Astrocyte (in vitro differentiated cells and primary cell): ENCODE results near the gene NUDT13. TPM values are rescaled to one million over a fixed set of nuclear protein-coding genes. Genes with fewer than 3 reads are reported as not detected.
A peak's percentile ranks its signal among the peaks of the same experiment; 100 is the strongest.

Experiments
- DNase-seq: peaks from one replicate; pipeline ENCODE4 v3.0.0-alpha.2; 2010; ENCODE audit warnings: low read depth
- FAIRE-seq: peaks from 2 replicates; lab custom pipeline; 2011; peaks lifted over from hg19 to GRCh38; lab: Jason Lieb, UNC
- H2AFZ ChIP-seq: 2 replicates; pipeline ENCODE4 v1.6.0; 2012; ENCODE audit warnings: low read depth, low read length, inconsistent platforms
- H3K27ac ChIP-seq: 2 replicates; pipeline ENCODE4 v1.5.1; 2011; ENCODE audit warnings: low read depth, low read length, inconsistent platforms
- H3K27me3 ChIP-seq: 2 replicates; pipeline ENCODE4 v1.6.0; 2011; ENCODE audit warnings: low read length, inconsistent platforms; ENCODE audit not compliant: insufficient read depth
- H3K36me3 ChIP-seq: 2 replicates; pipeline ENCODE4 v1.5.1; 2011; ENCODE audit warnings: low read length, inconsistent platforms; ENCODE audit not compliant: insufficient read depth
- H3K4me1 ChIP-seq: 2 replicates; pipeline ENCODE4 v1.5.1; 2011; ENCODE audit warnings: low read length, inconsistent platforms; ENCODE audit not compliant: insufficient read depth
- H3K4me2 ChIP-seq: 2 replicates; pipeline ENCODE4 v1.6.0; 2012; ENCODE audit warnings: low read length, inconsistent platforms
- H3K4me3 ChIP-seq: 2 replicates; pipeline ENCODE4 v1.5.1; 2011; ENCODE audit warnings: low read depth, mild to moderate bottlenecking, low read length, inconsistent platforms; ENCODE audit not compliant: insufficient read depth
- H3K79me2 ChIP-seq: 2 replicates; pipeline ENCODE4 v1.6.0; 2012; ENCODE audit warnings: mild to moderate bottlenecking, low read length, inconsistent platforms; ENCODE audit not compliant: insufficient read depth
- H3K9ac ChIP-seq: 2 replicates; pipeline ENCODE4 v1.6.0; 2012; ENCODE audit warnings: mild to moderate bottlenecking, low read length, inconsistent platforms
- H3K9me3 ChIP-seq: 2 replicates; pipeline ENCODE4 v1.5.1; 2012; ENCODE audit warnings: low read depth, mild to moderate bottlenecking, low read length, inconsistent platforms; ENCODE audit not compliant: insufficient read depth
- H4K20me1 ChIP-seq: 2 replicates; pipeline ENCODE4 v1.6.0; 2012; ENCODE audit warnings: low read length, inconsistent platforms; ENCODE audit not compliant: insufficient read depth
- H3K27ac Mint-ChIP-seq: one replicate; pipeline ENCODE4 v1.8.0; 2021; ENCODE audit warnings: mild to moderate bottlenecking, mixed read lengths; ENCODE audit not compliant: unreplicated experiment
- H3K27me3 Mint-ChIP-seq: one replicate; pipeline ENCODE4 v1.8.0; 2021; ENCODE audit warnings: low read depth, mixed read lengths; ENCODE audit not compliant: unreplicated experiment
- H3K36me3 Mint-ChIP-seq: one replicate; pipeline ENCODE4 v1.8.0; 2021; ENCODE audit warnings: low read depth, mixed read lengths; ENCODE audit not compliant: unreplicated experiment
- H3K4me1 Mint-ChIP-seq: one replicate; pipeline ENCODE4 v1.8.0; 2021; ENCODE audit warnings: low read depth, mixed read lengths; ENCODE audit not compliant: unreplicated experiment
- H3K4me3 Mint-ChIP-seq: one replicate; pipeline ENCODE4 v1.8.0; 2021; ENCODE audit warnings: mild to moderate bottlenecking, moderate library complexity, mixed read lengths; ENCODE audit not compliant: unreplicated experiment
- H3K9me3 Mint-ChIP-seq: one replicate; pipeline ENCODE4 v1.8.0; 2021; ENCODE audit warnings: mild to moderate bottlenecking, mixed read lengths; ENCODE audit not compliant: unreplicated experiment
- CTCF ChIP-seq: IDR thresholded peaks from 2 replicates; pipeline ENCODE4 v1.5.1; 2011; ENCODE audit warnings: low read depth, mild to moderate bottlenecking, inconsistent platforms, low read length, moderate library complexity; ENCODE audit not compliant: insufficient read depth
- EZH2 ChIP-seq: IDR thresholded peaks from 2 replicates; pipeline ENCODE4 v1.6.1; 2012; ENCODE audit warnings: mild to moderate bottlenecking, low read length, inconsistent platforms; ENCODE audit not compliant: insufficient read depth
- total RNA-seq: library from RNA; stranded (reverse); gene quantifications from 2 replicates; pipeline ENCODE4 v1.2.1, GENCODE V29; 2021

Gene NUDT13
- total RNA-seq, 1 donor from 2014 or later: 2.4 TPM

GRCh38 chr10:73161079-73161478, 50.8 kb downstream of the NUDT13 start:
- Histone ChIP-seq H3K9ac (no peak overlapping the region), H3K4me1 (no peaks in the 10 kb centered on the region), H3K4me3 (no peak overlapping the region), H3K27ac (no peak overlapping the region), H4K20me1 (peaks cover 31% of the 10 kb centered on the region), H2AFZ (no peak overlapping the region), H3K9me3 (no peaks in the 10 kb centered on the region), H3K79me2 (peaks cover 68% of the 10 kb centered on the region), H3K27me3 (no peaks in the 10 kb centered on the region), H3K36me3 (peaks cover 20% of the 10 kb centered on the region), H3K4me2 (no peak overlapping the region)
- no peak for TF ChIP-seq EZH2
- no peak for TF ChIP-seq CTCF
- FAIRE-seq: no peak
- peaks cover 2% of the 10 kb centered on the region for H3K4me1 Mint-ChIP-seq
- no peak overlapping the region for H3K4me3 Mint-ChIP-seq
- no peak overlapping the region for H3K27ac Mint-ChIP-seq
- no peaks in the 10 kb centered on the region for H3K27me3 Mint-ChIP-seq
- H3K9me3 Mint-ChIP-seq: no peaks in the 10 kb centered on the region
- H3K36me3 Mint-ChIP-seq: peaks cover 12% of the 10 kb centered on the region
- no peak for DNase-seq

- peaks cover 17% of the 10 kb centered on the region for H3K36me3 ChIP-seq
- H3K27me3 ChIP-seq: no peaks in the 10 kb centered on the region
- H3K4me1 Mint-ChIP-seq: peaks cover 3% of the 10 kb centered on the region
- H3K9ac ChIP-seq: no peak overlapping the region
- no peaks in the 10 kb centered on the region for H3K9me3 Mint-ChIP-seq
- no peaks in the 10 kb centered on the region for H3K9me3 ChIP-seq
- H3K27me3 Mint-ChIP-seq: no peaks in the 10 kb centered on the region
- no peak for TF ChIP-seq EZH2
- TF ChIP-seq CTCF: no peak
- no peak for DNase-seq
- H3K27ac Mint-ChIP-seq: no peak overlapping the region
- no peak for FAIRE-seq
- no peak overlapping the region for H2AFZ ChIP-seq
- peaks cover 12% of the 10 kb centered on the region for H3K36me3 Mint-ChIP-seq
- no peak overlapping the region for H3K4me3 Mint-ChIP-seq
- H3K4me1 ChIP-seq: peaks cover 1% of the 10 kb centered on the region
- no peak overlapping the region for H3K4me3 ChIP-seq
- H3K79me2 ChIP-seq: peaks cover 71% of the 10 kb centered on the region
- peaks cover 31% of the 10 kb centered on the region for H4K20me1 ChIP-seq
- no peak overlapping the region for H3K27ac ChIP-seq
- no peak overlapping the region for H3K4me2 ChIP-seq
Measured at GRCh38 chr10:73161662-73162061, 51.4 kb downstream of the NUDT13 start.

GRCh38 chr10:73163096-73163495, 52.8 kb downstream of the NUDT13 start:
- Histone ChIP-seq H3K79me2 (peaks cover 81% of the 10 kb centered on the region), H3K4me3 (no peak overlapping the region), H2AFZ (no peak overlapping the region), H3K9me3 (no peaks in the 10 kb centered on the region), H3K4me2 (no peak overlapping the region), H3K27ac (no peak overlapping the region), H3K27me3 (no peaks in the 10 kb centered on the region), H3K9ac (no peak overlapping the region), H3K4me1 (peaks cover 4% of the 10 kb centered on the region), H3K36me3 (peaks cover 17% of the 10 kb centered on the region), H4K20me1 (peaks cover 28% of the 10 kb centered on the region)
- Mint-ChIP-seq H3K27ac (no peak overlapping the region), H3K4me1 (peaks cover 5% of the 10 kb centered on the region), H3K27me3 (no peaks in the 10 kb centered on the region), H3K9me3 (no peaks in the 10 kb centered on the region), H3K36me3 (peaks cover 14% of the 10 kb centered on the region), H3K4me3 (peak overlapping the region; percentile 2)
- no peak for FAIRE-seq
- TF ChIP-seq CTCF: no peak
- TF ChIP-seq EZH2: no peak
- DNase-seq: no peak
